Fibroblast of mammary gland (primary cell): ENCODE data around the gene CCDC12.
"Not testable (repeated sequence)": the region's sequence is repeated elsewhere in the genome, so short reads cannot be mapped to it uniquely, and the experiment has no call there.

Source experiments
- DNase-seq: peaks from one replicate; pipeline ENCODE4 v3.0.0-alpha.2; 2010; ENCODE audit warnings: low read depth
- H3K4me3 ChIP-seq: 2 replicates; pipeline ENCODE4 v1.5.1; 2011; ENCODE audit warnings: low read depth, mild to moderate bottlenecking, low read length, moderate library complexity; ENCODE audit not compliant: control insufficient read depth
- CTCF ChIP-seq: conservative IDR thresholded peaks from 2 replicates; pipeline ENCODE4 v1.5.1; 2011; ENCODE audit warnings: low read depth, low read length, inconsistent platforms; ENCODE audit not compliant: control insufficient read depth, insufficient read depth

Gene CCDC12

GRCh38 chr3:46970391-46971091 lies 6.0 kb downstream of the CCDC12 start:
- H3K4me3 ChIP-seq: no peak overlapping the region
- TF ChIP-seq CTCF: no peak
- DNase-seq: peak; percentile 30

- DNase-seq: no peak
- no peak for TF ChIP-seq CTCF
- H3K4me3 ChIP-seq: no peak overlapping the region
Observed at GRCh38 chr3:46968783-46969428, 7.6 kb downstream of the CCDC12 start.

GRCh38 chr3:46966811-46967210 lies 9.7 kb downstream of the CCDC12 start:
- no peak for TF ChIP-seq CTCF
- H3K4me3 ChIP-seq: no peak overlapping the region
- no peak for DNase-seq

GRCh38 chr3:46965151-46965550 lies 11.4 kb downstream of the CCDC12 start:
- TF ChIP-seq CTCF: no peak
- DNase-seq: no peak
- no peak overlapping the region for H3K4me3 ChIP-seq

GRCh38 chr3:46964038-46964590 lies 12.4 kb downstream of the CCDC12 start:
- H3K4me3 ChIP-seq, DNase-seq: not testable (repeated sequence)

- no peak for TF ChIP-seq CTCF
- no peak for DNase-seq
- H3K4me3 ChIP-seq: no peak overlapping the region
Observed at GRCh38 chr3:46962990-46963389, 13.6 kb downstream of the CCDC12 start.

- no peak overlapping the region for H3K4me3 ChIP-seq
- TF ChIP-seq CTCF: no peak
- no peak for DNase-seq
Observed at GRCh38 chr3:46962427-46962826, 14.1 kb downstream of the CCDC12 start.
